Transverse colon (tissue), 4 donors: ENCODE results near the gene MED15. TPM values are rescaled to one million over a fixed set of nuclear protein-coding genes. Genes with fewer than 3 reads are reported as not detected.

Source experiments
- DNase-seq: peaks from one replicate; pipeline ENCODE4 v3.0.0-alpha.2; 2019
- H3K27ac ChIP-seq, 4 donors: fragments of 200-600 bp; sonication (generic); 2 replicates each; pipeline ENCODE4 v1.5.1; 2016 to 2018; ENCODE audit warnings: inconsistent platforms in 4 of 4
- H3K27me3 ChIP-seq: fragments of 200-600 bp; sonication (generic); 2 replicates; pipeline ENCODE4 v1.5.1; 2017; ENCODE audit warnings: inconsistent platforms
- H3K36me3 ChIP-seq, 4 donors: fragments of 200-600 bp; sonication (generic); 2 replicates each; pipeline ENCODE4 v1.5.1; 2017 to 2019; ENCODE audit warnings: inconsistent platforms in 4 of 4
- H3K4me1 ChIP-seq, 4 donors: fragments of 200-600 bp; sonication (generic); 2 replicates each; pipeline ENCODE4 v1.5.1; 2017 to 2020; ENCODE audit warnings: inconsistent platforms in 4 of 4
- H3K4me3 ChIP-seq, 4 donors: fragments of 200-600 bp; sonication (generic); 1 replicate in 1 of 4; 2 replicates in 3 of 4; pipeline versions ENCODE4 v1.5.1 to v1.6.1; 2017 to 2019; ENCODE audit warnings: inconsistent platforms in 4 of 4
- H3K9me3 ChIP-seq, 2 donors: fragments of 200-600 bp; sonication (generic); 2 replicates each; pipeline ENCODE4 v1.5.1; 2017 to 2019; ENCODE audit warnings: inconsistent platforms in 2 of 2
- CTCF ChIP-seq, 5 experiments: fragments of 200-600 bp in 3 of 5; fragments of 450-650 bp in 2 of 5; sonication (generic) in 3 of 5; IDR thresholded peaks; 1 replicate in 2 of 5; 2 replicates in 3 of 5; pipeline ENCODE4 v1.5.1; 2016 to 2017; ENCODE audit warnings: antibody characterized with exemption in 5 of 5, inconsistent platforms in 3 of 5, mild to moderate bottlenecking in 2 of 5, moderate library complexity in 1 of 5
- EP300 ChIP-seq: sonication (generic); formaldehyde crosslinking; IDR thresholded peaks from one replicate; pipeline ENCODE4 v1.6.1; 2017; ENCODE audit warnings: antibody characterized with exemption, low read depth
- POLR2A ChIP-seq: fragments of 450-650 bp; IDR thresholded peaks from one replicate; pipeline ENCODE4 v1.6.1; 2016; ENCODE audit warnings: antibody characterized with exemption, mild to moderate bottlenecking, moderate library complexity
- POLR2AphosphoS5 ChIP-seq, 3 donors: sonication (generic); formaldehyde crosslinking; IDR thresholded peaks; one replicate each; pipeline ENCODE4 v1.6.1; 2016; ENCODE audit warnings: antibody characterized with exemption in 3 of 3
- WGBS, 2 donors: methylation state at CpG; one replicate each; pipeline ENCODE4 v1.1.5; 2018; ENCODE audit warnings: low coverage in 1 of 2; 5-methylcytosine and 5-hydroxymethylcytosine counted together
- in situ Hi-C, 4 donors: fragments of 200-750 bp; cut with MboI; loops; one replicate each; pipeline versions ENCODE4 v1.15.0 to v1.15.1; 2017; ENCODE audit warnings: low sequenced_read_pairs in 3 of 4, low pct_ligation_motif_present in 1 of 4, low pct_unique_long_range_greater_than_20kb in 1 of 4
- intact Hi-C: fragments of 100-400 bp; cut with DNase I; formaldehyde crosslinking; loops from one replicate; pipeline ENCODE4 v1.15.1; 2023; ENCODE audit warnings: low total_unique reads
- total RNA-seq, 4 donors: library from RNA; depleted of rRNA; stranded (reverse); fragments of >200 nt; gene quantifications; one replicate each; pipeline ENCODE4 v1.1.0, GENCODE V29; 2016

Gene MED15
- total RNA-seq, 4 donors from 2014 or later, result 70.3 to 211 (median 116) TPM

GRCh38 chr22:20581503-20582170 is 74.2 kb downstream of the MED15 start:
- no peak overlapping the region for H3K4me3 ChIP-seq
- peaks cover 0 to 40% (median 25%) of the 10 kb centered on the region in 4 donors for H3K36me3 ChIP-seq
- H3K4me1 ChIP-seq, result peaks cover 0 to 9% (median 3%) of the 10 kb centered on the region in 4 donors
- H3K9me3 ChIP-seq, result no peaks in the 10 kb centered on the region
- H3K27me3 ChIP-seq, result no peaks in the 10 kb centered on the region
- H3K27ac ChIP-seq, result no peak overlapping the region
- intact Hi-C loops (no loop called here), in situ Hi-C loops (loop anchor here in 1 of 4 donors (25.0 kb wide), 1 partner anchor 131 kb away; no protein-coding TSS in a partner anchor)
- no peak for TF ChIP-seq POLR2AphosphoS5 (IDR thresholded peaks at IDR 0.05)
- no peak for TF ChIP-seq CTCF (IDR thresholded peaks at IDR 0.05)
- TF ChIP-seq POLR2A, result no peak
- no peak for TF ChIP-seq EP300
- no peak for DNase-seq
- 85% methylated on average over 5 of the region's 7 CpGs; no CpG with 5 or more reads in 1 of the 2 donors for WGBS, 2 donors

GRCh38 chr22:20582171-20582511 is 74.7 kb downstream of the MED15 start:
- Histone ChIP-seq H3K9me3 (no peaks in the 10 kb centered on the region), H3K4me1 (peaks cover 0 to 4% (median under 1%) of the 10 kb centered on the region in 4 donors), H3K36me3 (peaks cover 0 to 45% (median 25%) of the 10 kb centered on the region in 4 donors), H3K27ac (no peak overlapping the region), H3K4me3 (no peak overlapping the region), H3K27me3 (no peaks in the 10 kb centered on the region)
- DNase-seq, result no peak
- WGBS, 2 donors, result 90% methylated on average over 5 of the region's 5 CpGs; no CpG with 5 or more reads in 1 of the 2 donors
- TF ChIP-seq POLR2AphosphoS5 (IDR thresholded peaks at IDR 0.05), result no peak
- TF ChIP-seq POLR2A, result no peak
- no peak for TF ChIP-seq CTCF (IDR thresholded peaks at IDR 0.05)
- intact Hi-C loops (no loop called here), in situ Hi-C loops (loop anchor here in 1 of 4 donors (25.0 kb wide), 1 partner anchor 130 kb away; no protein-coding TSS in a partner anchor)

- in situ Hi-C loops, result loop anchor here in 1 of 4 donors (25.0 kb wide), 1 partner anchor 130 kb away; no protein-coding TSS in a partner anchor
- 95% methylated on average over 31 of the region's 33 CpGs; no CpG with 5 or more reads in 1 of the 2 donors for WGBS, 2 donors
Measured at GRCh38 chr22:20582520-20583361, 75.3 kb downstream of the MED15 start.

More at GRCh38 chr22:20582520-20583361, 75.3 kb downstream of the MED15 start:
- Histone ChIP-seq H3K4me3 (no peak overlapping the region), H3K4me1 (no peaks in the 10 kb centered on the region), H3K27ac (no peak overlapping the region), H3K36me3 (peaks cover 0 to 48% (median 25%) of the 10 kb centered on the region in 4 donors), H3K27me3 (no peaks in the 10 kb centered on the region), H3K9me3 (no peaks in the 10 kb centered on the region)
- no peak for TF ChIP-seq EP300
- no peak for TF ChIP-seq CTCF (IDR thresholded peaks at IDR 0.05)
- no peak for TF ChIP-seq POLR2A
- TF ChIP-seq POLR2AphosphoS5 (IDR thresholded peaks at IDR 0.05), result no peak
- intact Hi-C loops, result no loop called here
- DNase-seq, result no peak
